Smooth muscle cell (in vitro differentiated cells): Measurements from ENCODE around the gene DMRTA1. TPM values are rescaled to one million over a fixed set of nuclear protein-coding genes. Genes with fewer than 3 reads are reported as not detected.

ENCODE experiments used
- DNase-seq: peaks from one replicate; lab custom pipeline; 2025; ENCODE audit not compliant: unreplicated experiment; lab: John Stamatoyannopoulos, UW
- H2AFZ ChIP-seq: fragments of 200-600 bp; sonication (generic); 2 replicates; pipeline ENCODE4 v1.6.0; 2016; ENCODE audit warnings: antibody characterized with exemption, low read depth, mild to moderate bottlenecking
- H3F3A ChIP-seq: fragments of 200-600 bp; sonication (generic); 2 replicates; pipeline ENCODE4 v1.6.0; 2017; ENCODE audit warnings: antibody characterized with exemption, low read depth
- H3K27ac ChIP-seq: fragments of 200-600 bp; sonication (generic); 2 replicates; pipeline ENCODE4 v1.5.1; 2016; ENCODE audit warnings: low read depth, mild to moderate bottlenecking
- H3K27me3 ChIP-seq: fragments of 200-600 bp; sonication (generic); 2 replicates; pipeline ENCODE4 v1.6.1; 2016; ENCODE audit warnings: low read depth, mild to moderate bottlenecking
- H3K36me3 ChIP-seq: fragments of 200-600 bp; sonication (generic); 2 replicates; pipeline ENCODE4 v1.5.1; 2016; ENCODE audit warnings: low read depth
- H3K4me1 ChIP-seq: fragments of 200-600 bp; sonication (generic); 2 replicates; pipeline ENCODE4 v1.5.1; 2016; ENCODE audit warnings: low read depth
- H3K4me2 ChIP-seq: fragments of 200-600 bp; sonication (generic); 2 replicates; pipeline ENCODE4 v1.6.0; 2016; ENCODE audit warnings: mild to moderate bottlenecking
- H3K4me3 ChIP-seq: fragments of 200-600 bp; sonication (generic); 2 replicates; pipeline ENCODE4 v1.5.1; 2016; ENCODE audit warnings: mild to moderate bottlenecking
- H3K79me2 ChIP-seq: fragments of 200-600 bp; sonication (generic); 2 replicates; pipeline ENCODE4 v1.6.0; 2016; ENCODE audit warnings: low read depth, mild to moderate bottlenecking
- H3K9ac ChIP-seq: fragments of 200-600 bp; sonication (generic); 2 replicates; pipeline ENCODE4 v1.6.0; 2016; ENCODE audit warnings: low read depth
- H3K9me3 ChIP-seq: fragments of 200-600 bp; sonication (generic); replicated peaks from 2 replicates; pipeline ENCODE4 v1.5.1; 2016; ENCODE audit warnings: low read depth
- H4K20me1 ChIP-seq: fragments of 200-600 bp; sonication (generic); 2 replicates; pipeline ENCODE4 v1.6.0; 2016; ENCODE audit warnings: low read depth
- WGBS: methylation state at CpG from one replicate; pipeline ENCODE4 v1.1.7; 2016; ENCODE audit warnings: low lambda C conversion rate; 5-methylcytosine and 5-hydroxymethylcytosine counted together
- polyA plus RNA-seq: library from polyadenylated mRNA; unstranded; fragments of >200 nt; fragmentation: Nextera tagmentation; extraction: Ambion mirVana; gene quantifications from 2 replicates; pipeline ENCODE4 v1.2.1, GENCODE V29; 2016
- total RNA-seq: library from RNA; depleted of rRNA; stranded (reverse); fragments of >200 nt; gene quantifications from 2 replicates; pipeline ENCODE4 v1.2.3, GENCODE V29; 2014
- TF ChIP-seq, protein P1 (sequence below): fragments of 200-600 bp; sonication (generic); IDR thresholded peaks from 2 replicates; pipeline ENCODE4 v1.5.1; 2017; ENCODE audit warnings: borderline replicate concordance, mild to moderate bottlenecking, antibody characterized with exemption; ENCODE audit not compliant: insufficient read depth, poor library complexity, severe bottlenecking

Gene DMRTA1
- total and polyA plus RNA-seq, 2 experiments from 2014 or later: 0.45 to 5.3 TPM

- H3K4me2 ChIP-seq: no peak overlapping the region
- no peaks in the 10 kb centered on the region for H3K79me2 ChIP-seq
- no peak overlapping the region for H3K9ac ChIP-seq
- no peak for DNase-seq
- H3K4me1 ChIP-seq: peaks cover 15% of the 10 kb centered on the region
- no peak overlapping the region for H3K27ac ChIP-seq
- no peaks in the 10 kb centered on the region for H3K27me3 ChIP-seq
- no peaks in the 10 kb centered on the region for H3K9me3 ChIP-seq
- H3K36me3 ChIP-seq: no peaks in the 10 kb centered on the region
- no peak overlapping the region for H2AFZ ChIP-seq
- peaks cover 80% of the 10 kb centered on the region for H4K20me1 ChIP-seq
- TF ChIP-seq, protein P1, sequence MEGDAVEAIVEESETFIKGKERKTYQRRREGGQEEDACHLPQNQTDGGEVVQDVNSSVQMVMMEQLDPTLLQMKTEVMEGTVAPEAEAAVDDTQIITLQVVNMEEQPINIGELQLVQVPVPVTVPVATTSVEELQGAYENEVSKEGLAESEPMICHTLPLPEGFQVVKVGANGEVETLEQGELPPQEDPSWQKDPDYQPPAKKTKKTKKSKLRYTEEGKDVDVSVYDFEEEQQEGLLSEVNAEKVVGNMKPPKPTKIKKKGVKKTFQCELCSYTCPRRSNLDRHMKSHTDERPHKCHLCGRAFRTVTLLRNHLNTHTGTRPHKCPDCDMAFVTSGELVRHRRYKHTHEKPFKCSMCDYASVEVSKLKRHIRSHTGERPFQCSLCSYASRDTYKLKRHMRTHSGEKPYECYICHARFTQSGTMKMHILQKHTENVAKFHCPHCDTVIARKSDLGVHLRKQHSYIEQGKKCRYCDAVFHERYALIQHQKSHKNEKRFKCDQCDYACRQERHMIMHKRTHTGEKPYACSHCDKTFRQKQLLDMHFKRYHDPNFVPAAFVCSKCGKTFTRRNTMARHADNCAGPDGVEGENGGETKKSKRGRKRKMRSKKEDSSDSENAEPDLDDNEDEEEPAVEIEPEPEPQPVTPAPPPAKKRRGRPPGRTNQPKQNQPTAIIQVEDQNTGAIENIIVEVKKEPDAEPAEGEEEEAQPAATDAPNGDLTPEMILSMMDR: no peak
- H3K4me3 ChIP-seq: no peak overlapping the region
- H3F3A ChIP-seq: peaks cover 5% of the 10 kb centered on the region
These were observed 3.1 kb downstream of the DMRTA1 start for GRCh38 chr9:22449719-22450118.

DNA sequence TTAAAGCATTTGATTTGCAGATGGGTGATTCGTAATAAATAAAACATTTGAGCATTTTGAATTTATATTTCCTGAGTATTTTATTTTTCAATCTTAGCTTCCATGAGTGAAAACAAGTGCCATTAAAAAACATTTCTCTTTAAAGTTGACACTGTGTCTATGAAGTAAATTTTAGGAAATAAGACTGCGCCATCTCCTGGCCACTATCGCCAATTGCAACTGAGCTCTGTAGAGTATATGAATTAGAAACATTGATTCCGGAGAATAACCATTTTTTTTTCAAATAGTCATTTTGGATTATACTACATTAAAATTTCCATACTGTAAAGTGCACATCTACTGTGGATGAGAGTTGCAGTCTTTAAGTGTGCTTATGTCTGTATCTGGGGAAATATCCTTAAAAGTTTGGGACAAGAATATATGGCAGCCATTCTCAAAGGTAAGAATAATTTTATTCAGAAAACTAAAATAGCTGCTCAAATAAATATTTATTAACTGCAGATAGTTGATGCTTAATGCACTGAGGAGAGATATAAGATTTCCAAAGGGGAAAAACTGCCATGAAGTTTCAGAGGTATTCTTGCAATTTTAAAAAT lies 5.9 kb downstream of the DMRTA1 start:
- Histone ChIP-seq H3K27me3 (no peaks in the 10 kb centered on the region), H3K4me1 (peaks cover 15% of the 10 kb centered on the region), H3K9ac (no peak overlapping the region), H2AFZ (no peak overlapping the region), H3K4me2 (no peak overlapping the region), H3F3A (peaks cover 5% of the 10 kb centered on the region), H3K79me2 (no peaks in the 10 kb centered on the region), H3K36me3 (no peaks in the 10 kb centered on the region), H3K4me3 (no peak overlapping the region), H3K9me3 (no peaks in the 10 kb centered on the region), H4K20me1 (peaks cover 54% of the 10 kb centered on the region), H3K27ac (no peak overlapping the region)
- TF ChIP-seq, protein P1: peak; percentile 91
- no peak for DNase-seq
- WGBS: 17% methylated on average over 4 of the region's 4 CpGs

DNA sequence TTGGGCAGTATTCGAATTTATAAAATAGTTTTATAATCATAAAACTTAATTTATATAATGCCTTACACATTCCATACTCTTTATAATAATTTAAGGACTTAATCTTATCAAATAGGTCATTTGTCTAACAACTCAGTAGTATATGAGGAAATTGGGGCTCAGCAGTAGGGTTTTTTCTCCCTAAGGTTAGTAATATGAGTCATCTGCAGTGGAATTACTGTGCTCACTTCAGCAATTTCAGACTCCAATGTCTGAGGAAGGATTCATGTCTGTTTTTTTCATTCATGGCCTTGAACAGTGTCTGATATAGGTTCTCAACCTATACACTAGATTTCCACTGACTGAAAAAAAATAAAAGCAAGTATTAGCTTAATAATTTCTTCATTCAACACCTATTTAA lies 7.4 kb downstream of the DMRTA1 start:
- H3K79me2 ChIP-seq: no peaks in the 10 kb centered on the region
- H3K9ac ChIP-seq: no peak overlapping the region
- H3K36me3 ChIP-seq: no peaks in the 10 kb centered on the region
- H3K4me1 ChIP-seq: peaks cover 10% of the 10 kb centered on the region
- no peaks in the 10 kb centered on the region for H3K27me3 ChIP-seq
- no peak for DNase-seq
- WGBS: 0% methylated on average over 1 of the region's 1 CpG
- H3K4me2 ChIP-seq: no peak overlapping the region
- no peak overlapping the region for H3K4me3 ChIP-seq
- H3K9me3 ChIP-seq: no peaks in the 10 kb centered on the region
- no peak overlapping the region for H2AFZ ChIP-seq
- peaks cover 5% of the 10 kb centered on the region for H3F3A ChIP-seq
- H4K20me1 ChIP-seq: peaks cover 39% of the 10 kb centered on the region
- H3K27ac ChIP-seq: no peak overlapping the region
- TF ChIP-seq, protein P1: no peak

- TF ChIP-seq, protein P1: no peak
- Histone ChIP-seq H3K27ac (no peak overlapping the region), H3K27me3 (no peaks in the 10 kb centered on the region), H3K79me2 (no peaks in the 10 kb centered on the region), H3K9me3 (no peaks in the 10 kb centered on the region), H4K20me1 (peaks cover 30% of the 10 kb centered on the region), H3K36me3 (no peaks in the 10 kb centered on the region), H2AFZ (no peak overlapping the region), H3K4me2 (no peak overlapping the region), H3F3A (peaks cover 5% of the 10 kb centered on the region), H3K4me1 (peaks cover 8% of the 10 kb centered on the region), H3K4me3 (no peak overlapping the region), H3K9ac (no peak overlapping the region)
- DNase-seq: no peak
- WGBS: 92% methylated on average over 4 of the region's 4 CpGs
These were observed 8.6 kb downstream of the DMRTA1 start for GRCh38 chr9:22455181-22455580.
